ENCODE measurements around the gene FBXO36.
"Not testable (repeated sequence)": the region's sequence is repeated elsewhere in the genome, so short reads cannot be mapped to it uniquely, and the experiment has no call there.

FBXO36 gene

DNA sequence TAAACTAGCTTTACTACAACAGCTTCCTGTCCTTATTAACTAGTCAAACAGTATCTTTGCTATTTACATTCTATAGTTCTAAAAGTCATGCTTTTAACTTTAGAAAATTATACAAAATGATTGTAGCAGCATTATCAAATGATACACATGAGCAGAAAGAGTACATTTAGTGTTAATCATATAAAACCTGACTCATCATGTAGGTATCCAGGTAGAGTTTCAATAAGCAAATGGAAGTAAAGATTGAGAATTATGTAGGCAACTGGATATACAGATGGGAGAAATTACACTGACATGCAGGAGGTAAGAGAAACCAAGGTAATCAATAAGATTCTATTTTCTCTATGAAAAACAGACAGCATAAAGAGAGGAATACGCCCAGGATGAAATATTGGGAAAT, 34.3 kb upstream of the FBXO36 start:
- Histone ChIP-seq H3K27ac (ENCODE audit: low read depth, low read length) (no peak overlapping the region), H3K9me3 (ENCODE audit: control insufficient read depth in 1 of 2, low read length in 2 of 2) (no peaks in the 10 kb centered on the region), H3K27me3 (ENCODE audit: control insufficient read depth in 1 of 2, insufficient read depth in 2 of 2, low read length in 2 of 2) (no peaks in the 10 kb centered on the region), H3K9ac (ENCODE audit: low read depth in 1 of 2, low read length in 2 of 2) (no peak overlapping the region), H3K4me1 (ENCODE audit: control insufficient read depth in 1 of 2, insufficient read depth in 2 of 2, low read length in 2 of 2) (peaks cover 0 to under 1% of the 10 kb centered on the region in 2 donors), H3K36me3 (ENCODE audit: control insufficient read depth in 1 of 2, insufficient read depth in 2 of 2, low read length in 2 of 2) (peaks cover 0 to 3% of the 10 kb centered on the region in 2 donors), H3K4me3 (ENCODE audit: low read depth in 1 of 2, low read length in 2 of 2) (no peak overlapping the region)

- H3K9me3 ChIP-seq (ENCODE audit: control insufficient read depth in 1 of 2, low read length in 2 of 2) = no peaks in the 10 kb centered on the region
- no peaks in the 10 kb centered on the region for H3K4me1 ChIP-seq (ENCODE audit: control insufficient read depth in 1 of 2, insufficient read depth in 2 of 2, low read length in 2 of 2)
Observed at GRCh38 chr2:229889023-229889422, 33.3 kb upstream of the FBXO36 start.

DNA sequence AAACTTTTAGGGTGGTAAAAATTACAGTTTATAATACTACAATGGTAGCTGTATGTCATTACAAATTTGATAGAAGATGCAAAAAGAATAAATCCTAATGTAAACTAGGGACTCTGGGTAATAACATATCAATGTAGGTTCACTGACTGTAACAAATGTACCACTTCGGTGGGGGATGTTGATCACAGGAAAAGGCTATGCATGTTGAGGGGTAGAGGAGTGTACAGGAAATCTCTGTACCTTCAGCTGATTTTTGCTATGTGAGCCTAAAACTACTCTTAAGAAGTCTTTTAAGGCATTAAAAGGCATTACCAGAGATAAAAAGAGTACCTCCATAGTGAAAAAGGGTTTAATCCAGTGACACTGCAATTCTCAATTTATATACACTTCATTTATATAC, 25.4 kb upstream of the FBXO36 start:
- Histone ChIP-seq H3K36me3 (ENCODE audit: control insufficient read depth in 1 of 2, insufficient read depth in 2 of 2, low read length in 2 of 2) (peaks cover 0 to 4% of the 10 kb centered on the region in 2 donors), H3K4me1 (ENCODE audit: control insufficient read depth in 1 of 2, insufficient read depth in 2 of 2, low read length in 2 of 2) (no peaks in the 10 kb centered on the region), H3K9ac (ENCODE audit: low read depth in 1 of 2, low read length in 2 of 2) (no peak overlapping the region), H3K27ac (ENCODE audit: low read depth, low read length) (no peak overlapping the region), H3K27me3 (ENCODE audit: control insufficient read depth in 1 of 2, insufficient read depth in 2 of 2, low read length in 2 of 2) (no peaks in the 10 kb centered on the region), H3K4me3 (ENCODE audit: low read depth in 1 of 2, low read length in 2 of 2) (no peak overlapping the region), H3K9me3 (ENCODE audit: control insufficient read depth in 1 of 2, low read length in 2 of 2) (no peaks in the 10 kb centered on the region)

More at GRCh38 chr2:229889023-229889422, 33.3 kb upstream of the FBXO36 start:
- no peak overlapping the region for H3K4me3 ChIP-seq (ENCODE audit: low read depth in 1 of 2, low read length in 2 of 2)
- H3K27me3 ChIP-seq (ENCODE audit: control insufficient read depth in 1 of 2, insufficient read depth in 2 of 2, low read length in 2 of 2) = no peaks in the 10 kb centered on the region
- no peak overlapping the region for H3K27ac ChIP-seq (ENCODE audit: low read depth, low read length)
- H3K9ac ChIP-seq (ENCODE audit: low read depth in 1 of 2, low read length in 2 of 2) = no peak overlapping the region
- H3K36me3 ChIP-seq (ENCODE audit: control insufficient read depth in 1 of 2, insufficient read depth in 2 of 2, low read length in 2 of 2) = peaks cover 0 to 3% of the 10 kb centered on the region in 2 donors

- Histone ChIP-seq H3K4me3 (ENCODE audit: low read depth in 1 of 2, low read length in 2 of 2) (no peak overlapping the region), H3K27ac (ENCODE audit: low read depth, low read length) (no peak overlapping the region), H3K27me3 (ENCODE audit: control insufficient read depth in 1 of 2, insufficient read depth in 2 of 2, low read length in 2 of 2) (no peaks in the 10 kb centered on the region), H3K4me1 (ENCODE audit: control insufficient read depth in 1 of 2, insufficient read depth in 2 of 2, low read length in 2 of 2) (no peaks in the 10 kb centered on the region), H3K9me3 (ENCODE audit: control insufficient read depth in 1 of 2, low read length in 2 of 2) (no peaks in the 10 kb centered on the region), H3K36me3 (ENCODE audit: control insufficient read depth in 1 of 2, insufficient read depth in 2 of 2, low read length in 2 of 2) (peaks cover 4 to 12% of the 10 kb centered on the region in 2 donors), H3K9ac (ENCODE audit: low read depth in 1 of 2, low read length in 2 of 2) (no peak overlapping the region)
Observed at GRCh38 chr2:229899604-229900003, 22.7 kb upstream of the FBXO36 start.

DNA sequence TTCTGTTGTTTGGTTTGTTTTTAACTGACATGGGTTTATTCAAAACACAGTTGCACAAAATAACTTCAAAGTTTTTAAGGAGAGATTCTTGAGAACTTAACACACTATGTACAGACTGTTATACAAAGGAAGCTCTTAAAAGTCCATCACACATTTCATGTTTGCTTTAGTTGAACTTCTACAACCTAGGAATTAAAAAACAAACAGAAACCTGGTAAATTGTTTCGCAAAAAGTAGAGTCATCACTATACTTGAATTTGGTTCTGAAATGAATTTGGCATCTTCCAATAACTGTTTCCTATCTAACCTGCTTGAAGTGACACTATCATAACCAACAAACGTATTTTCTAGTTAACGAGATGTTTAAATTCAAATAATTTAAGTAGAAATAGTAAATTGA, 22.3 kb upstream of the FBXO36 start:
- no peak overlapping the region for H3K27ac ChIP-seq (ENCODE audit: low read depth, low read length)
- no peaks in the 10 kb centered on the region for H3K9me3 ChIP-seq (ENCODE audit: control insufficient read depth in 1 of 2, low read length in 2 of 2)
- H3K4me3 ChIP-seq (ENCODE audit: low read depth in 1 of 2, low read length in 2 of 2) = no peak overlapping the region
- H3K4me1 ChIP-seq (ENCODE audit: control insufficient read depth in 1 of 2, insufficient read depth in 2 of 2, low read length in 2 of 2) = no peaks in the 10 kb centered on the region
- H3K27me3 ChIP-seq (ENCODE audit: control insufficient read depth in 1 of 2, insufficient read depth in 2 of 2, low read length in 2 of 2) = no peaks in the 10 kb centered on the region
- peaks cover 4 to 17% of the 10 kb centered on the region in 2 donors for H3K36me3 ChIP-seq (ENCODE audit: control insufficient read depth in 1 of 2, insufficient read depth in 2 of 2, low read length in 2 of 2)
- H3K9ac ChIP-seq (ENCODE audit: low read depth in 1 of 2, low read length in 2 of 2) = no peak overlapping the region

- not testable (repeated sequence) for H3K27ac ChIP-seq (ENCODE audit: low read depth, low read length); H3K9me3 ChIP-seq (ENCODE audit: control insufficient read depth in 1 of 2, low read length in 2 of 2); H3K4me3 ChIP-seq (ENCODE audit: low read depth in 1 of 2, low read length in 2 of 2); H3K4me1 ChIP-seq (ENCODE audit: control insufficient read depth in 1 of 2, insufficient read depth in 2 of 2, low read length in 2 of 2); H3K9ac ChIP-seq (ENCODE audit: low read depth in 1 of 2, low read length in 2 of 2); H3K27me3 ChIP-seq (ENCODE audit: control insufficient read depth in 1 of 2, insufficient read depth in 2 of 2, low read length in 2 of 2)
- peaks cover 4 to 21% of the 10 kb centered on the region in 2 donors for H3K36me3 ChIP-seq (ENCODE audit: control insufficient read depth in 1 of 2, insufficient read depth in 2 of 2, low read length in 2 of 2)
Observed at GRCh38 chr2:229900514-229900913, 21.8 kb upstream of the FBXO36 start.

GRCh38 chr2:229901819-229902218, 20.5 kb upstream of the FBXO36 start:
- H3K4me1 ChIP-seq (ENCODE audit: control insufficient read depth in 1 of 2, insufficient read depth in 2 of 2, low read length in 2 of 2) = no peaks in the 10 kb centered on the region
- H3K4me3 ChIP-seq (ENCODE audit: low read depth in 1 of 2, low read length in 2 of 2) = no peak overlapping the region
- H3K27me3 ChIP-seq (ENCODE audit: control insufficient read depth in 1 of 2, insufficient read depth in 2 of 2, low read length in 2 of 2) = no peaks in the 10 kb centered on the region
- no peaks in the 10 kb centered on the region for H3K9me3 ChIP-seq (ENCODE audit: control insufficient read depth in 1 of 2, low read length in 2 of 2)
- H3K36me3 ChIP-seq (ENCODE audit: control insufficient read depth in 1 of 2, insufficient read depth in 2 of 2, low read length in 2 of 2) = peaks cover 4 to 23% of the 10 kb centered on the region in 2 donors
- no peak overlapping the region for H3K9ac ChIP-seq (ENCODE audit: low read depth in 1 of 2, low read length in 2 of 2)
- no peak overlapping the region for H3K27ac ChIP-seq (ENCODE audit: low read depth, low read length)

DNA sequence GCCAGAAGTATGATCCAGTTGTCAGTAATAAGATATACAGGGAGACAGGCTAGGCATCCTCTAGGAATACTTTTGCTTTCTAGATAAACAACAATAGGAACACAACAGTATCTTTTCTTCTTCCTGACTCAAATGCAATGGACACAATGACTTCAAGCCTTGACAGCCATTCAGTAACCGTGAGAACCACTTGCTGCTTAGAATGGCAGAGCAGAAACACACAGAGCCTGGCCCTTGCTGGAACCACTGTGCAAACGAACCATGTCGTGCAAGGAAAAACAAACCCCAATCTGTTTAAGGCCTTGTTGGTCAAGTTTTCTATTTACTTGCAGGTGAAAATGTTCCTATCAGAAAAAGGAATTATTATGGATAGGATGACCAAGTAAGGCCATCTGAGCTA, 19.3 kb upstream of the FBXO36 start:
- no peaks in the 10 kb centered on the region for H3K4me1 ChIP-seq (ENCODE audit: control insufficient read depth in 1 of 2, insufficient read depth in 2 of 2, low read length in 2 of 2)

GRCh38 chr2:229905601-229906000, 16.7 kb upstream of the FBXO36 start:
- H3K36me3 ChIP-seq (ENCODE audit: control insufficient read depth in 1 of 2, insufficient read depth in 2 of 2, low read length in 2 of 2) = peaks cover 8 to 32% of the 10 kb centered on the region in 2 donors

More for the DNA sequence above, 19.3 kb upstream of the FBXO36 start:
- Histone ChIP-seq H3K9ac (ENCODE audit: low read depth in 1 of 2, low read length in 2 of 2) (no peak overlapping the region), H3K4me3 (ENCODE audit: low read depth in 1 of 2, low read length in 2 of 2) (no peak overlapping the region), H3K9me3 (ENCODE audit: control insufficient read depth in 1 of 2, low read length in 2 of 2) (no peaks in the 10 kb centered on the region), H3K27ac (ENCODE audit: low read depth, low read length) (no peak overlapping the region), H3K27me3 (ENCODE audit: control insufficient read depth in 1 of 2, insufficient read depth in 2 of 2, low read length in 2 of 2) (no peaks in the 10 kb centered on the region), H3K36me3 (ENCODE audit: control insufficient read depth in 1 of 2, insufficient read depth in 2 of 2, low read length in 2 of 2) (peaks cover 8 to 29% of the 10 kb centered on the region in 2 donors)

DNA sequence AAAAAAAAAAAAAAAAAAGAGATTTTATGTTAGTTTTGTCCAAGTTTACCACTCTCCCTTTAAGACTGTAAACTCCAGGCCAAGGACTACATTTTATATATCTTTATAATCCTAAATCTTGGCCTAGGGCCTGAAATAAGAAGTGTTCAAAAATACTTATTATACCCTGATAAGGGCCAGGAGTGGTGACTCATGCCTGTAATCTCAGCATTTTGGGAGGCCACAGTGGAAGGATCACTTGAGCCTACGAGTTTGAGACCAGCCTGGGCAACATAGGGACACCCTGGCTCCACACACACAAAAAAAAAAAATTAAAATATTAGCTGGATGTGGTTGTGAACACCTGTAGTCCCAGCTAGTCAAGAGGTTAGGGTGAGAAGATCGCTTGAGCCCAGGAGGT, 13.2 kb upstream of the FBXO36 start:
- Histone ChIP-seq H3K4me1 (ENCODE audit: control insufficient read depth in 1 of 2, insufficient read depth in 2 of 2, low read length in 2 of 2) (peaks cover 5 to 17% of the 10 kb centered on the region in 2 donors), H3K9me3 (ENCODE audit: control insufficient read depth in 1 of 2, low read length in 2 of 2) (no peaks in the 10 kb centered on the region), H3K9ac (ENCODE audit: low read depth in 1 of 2, low read length in 2 of 2) (no peak overlapping the region), H3K27ac (ENCODE audit: low read depth, low read length) (no peak overlapping the region), H3K4me3 (ENCODE audit: low read depth in 1 of 2, low read length in 2 of 2) (no peak overlapping the region), H3K36me3 (ENCODE audit: control insufficient read depth in 1 of 2, insufficient read depth in 2 of 2, low read length in 2 of 2) (peaks cover 4 to 20% of the 10 kb centered on the region in 2 donors), H3K27me3 (ENCODE audit: control insufficient read depth in 1 of 2, insufficient read depth in 2 of 2, low read length in 2 of 2) (no peaks in the 10 kb centered on the region)

More at GRCh38 chr2:229905601-229906000, 16.7 kb upstream of the FBXO36 start:
- no peak overlapping the region for H3K9ac ChIP-seq (ENCODE audit: low read depth in 1 of 2, low read length in 2 of 2)
- no peaks in the 10 kb centered on the region for H3K27me3 ChIP-seq (ENCODE audit: control insufficient read depth in 1 of 2, insufficient read depth in 2 of 2, low read length in 2 of 2)
- no peaks in the 10 kb centered on the region for H3K9me3 ChIP-seq (ENCODE audit: control insufficient read depth in 1 of 2, low read length in 2 of 2)
- H3K27ac ChIP-seq (ENCODE audit: low read depth, low read length) = no peak overlapping the region
- H3K4me3 ChIP-seq (ENCODE audit: low read depth in 1 of 2, low read length in 2 of 2) = no peak overlapping the region
- H3K4me1 ChIP-seq (ENCODE audit: control insufficient read depth in 1 of 2, insufficient read depth in 2 of 2, low read length in 2 of 2) = peaks cover 5% of the 10 kb centered on the region in 2 donors

All from duodenal mucosa (tissue), 2 donors.